NCI-H2171 (cell line): Measurements from ENCODE around the gene HDGFL2.
"Not testable (repeated sequence)": the region's sequence is repeated elsewhere in the genome, so short reads cannot be mapped to it uniquely, and the experiment has no call there.

ENCODE experiments used
- DNase-seq: peaks from one replicate; lab custom pipeline; 2025; lab: John Stamatoyannopoulos, UW

Gene HDGFL2

DNA sequence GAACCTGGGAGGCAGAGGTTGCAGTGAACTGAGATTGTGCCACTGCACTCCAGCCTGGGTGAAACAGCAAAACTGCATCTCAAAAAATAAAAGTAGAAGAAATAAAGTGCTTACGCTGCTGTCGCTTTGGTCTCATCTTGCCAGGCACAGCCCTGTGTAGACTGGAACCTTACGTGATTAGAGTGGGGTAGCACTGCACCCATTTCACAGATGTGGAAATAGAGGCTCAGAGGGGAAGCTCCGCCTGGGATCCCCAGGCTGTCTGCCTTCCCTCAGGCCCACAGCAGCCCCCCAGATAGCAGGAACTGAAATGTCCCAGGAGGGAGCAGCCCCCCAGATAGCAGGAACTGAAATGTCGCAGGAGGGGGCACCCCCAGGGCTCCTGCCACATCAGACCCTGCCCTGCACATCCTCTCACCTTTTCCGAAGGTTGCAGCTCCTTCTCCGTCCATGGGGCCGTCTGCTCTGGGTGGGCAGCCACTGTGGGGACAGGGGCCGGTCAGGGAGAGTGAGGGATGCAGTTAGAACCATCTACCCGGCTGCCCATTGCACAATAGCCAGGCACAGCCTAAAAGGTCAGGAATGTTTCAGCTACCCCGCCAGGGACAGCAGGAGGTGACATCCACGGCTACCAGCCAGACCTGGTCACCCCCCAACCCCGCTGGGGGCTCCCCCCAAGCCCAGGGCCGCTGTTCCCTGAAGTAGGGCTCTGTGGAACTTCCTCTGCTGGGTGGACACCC lies 44.3 kb downstream of the HDGFL2 start:
- no peak for DNase-seq

DNA sequence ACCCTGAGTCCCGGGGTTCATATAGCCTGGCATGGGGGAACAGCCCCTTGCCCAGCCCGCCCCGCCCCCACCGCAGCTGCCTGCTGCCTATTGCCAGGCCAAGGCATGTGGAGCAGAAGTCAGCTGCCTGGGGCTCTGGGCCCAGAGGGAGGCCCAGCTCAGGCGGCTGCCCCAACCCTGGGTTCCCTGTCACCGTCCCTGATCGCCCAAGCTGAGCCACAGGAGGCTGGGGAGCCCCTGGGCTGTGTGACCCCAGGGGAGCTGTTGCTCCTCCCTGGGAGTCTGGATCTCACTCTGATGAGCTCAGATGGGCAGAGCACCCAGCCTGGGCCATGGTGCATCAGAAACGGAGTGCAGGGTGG lies 44.8 kb downstream of the HDGFL2 start:
- no peak for DNase-seq

DNA sequence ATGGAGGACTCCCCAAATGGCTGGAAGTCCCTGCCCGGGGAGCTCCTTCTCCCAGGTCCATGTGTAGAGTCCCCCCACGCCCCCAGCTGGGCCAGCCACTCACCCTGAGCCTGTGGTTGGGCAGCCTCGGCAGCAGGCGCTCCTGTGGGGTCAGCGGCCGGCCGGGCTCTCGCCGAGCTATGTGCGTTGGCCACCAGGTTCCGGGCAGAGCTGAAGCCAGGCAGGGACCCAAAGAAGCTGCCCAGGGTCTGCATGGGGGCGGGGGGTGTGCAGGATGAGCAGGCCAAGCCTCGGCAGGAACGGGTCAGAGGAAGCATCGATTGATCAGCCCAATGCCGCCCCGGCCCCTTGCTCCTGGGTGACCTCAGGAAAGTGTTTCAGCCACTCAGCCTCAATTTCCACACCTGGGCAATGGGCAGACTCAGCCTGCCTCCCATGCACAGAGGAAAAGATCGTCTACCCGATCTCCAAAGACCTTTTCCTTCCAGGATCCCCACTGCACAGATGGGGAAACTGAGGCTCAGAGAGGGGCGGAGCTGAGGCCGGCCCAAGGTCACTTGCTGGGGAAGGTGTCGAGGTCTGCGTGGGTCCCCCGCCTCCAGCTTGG lies 45.5 kb downstream of the HDGFL2 start:
- DNase-seq = no peak

DNA sequence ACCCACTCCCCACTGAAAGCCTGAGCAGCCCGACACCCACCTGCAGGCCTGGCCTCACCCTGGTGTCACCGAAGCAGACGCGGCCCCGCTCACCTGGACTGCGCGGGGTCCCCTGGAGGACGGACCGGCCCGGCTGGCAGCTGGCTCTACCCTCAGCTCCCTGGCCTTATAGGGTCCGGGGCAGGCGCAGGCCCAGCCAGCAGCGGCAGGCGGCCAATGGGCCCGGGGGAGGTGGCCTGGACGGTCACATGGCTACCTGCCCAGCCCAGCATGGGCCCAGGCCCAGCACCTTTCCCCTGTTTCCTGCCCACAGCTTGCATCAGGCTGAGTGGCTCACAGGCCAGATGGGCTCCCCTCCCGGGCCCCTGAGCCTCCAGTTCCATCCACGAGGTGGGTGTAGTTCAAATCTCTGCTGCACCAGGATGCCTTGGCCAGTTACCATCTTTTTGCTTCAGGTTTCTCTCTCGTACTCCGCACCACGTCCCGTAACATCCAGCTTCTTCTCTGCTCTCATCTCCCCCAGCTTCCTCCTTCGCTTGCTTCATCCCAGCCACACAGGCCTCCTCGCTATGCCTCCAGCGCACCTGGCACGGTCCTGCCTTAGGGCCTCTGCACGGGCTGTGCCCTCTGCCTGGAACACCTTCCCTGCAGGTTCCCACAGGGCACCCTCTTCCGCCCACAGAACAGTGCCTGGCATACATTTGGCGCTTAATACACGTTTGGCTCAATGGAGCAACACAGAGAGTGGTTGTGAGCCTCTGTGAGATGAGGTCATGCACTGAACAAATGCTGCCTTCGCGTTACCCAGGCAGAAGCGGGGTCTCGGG lies 46.5 kb downstream of the HDGFL2 start, which contains the start of gene PLIN4:
PLIN4 (minus strand) TSS at position 142 of the 827 bp plus-strand sequence. CDS start 214 bp downstream, outside the sequence.
- DNase-seq = no peak

DNA sequence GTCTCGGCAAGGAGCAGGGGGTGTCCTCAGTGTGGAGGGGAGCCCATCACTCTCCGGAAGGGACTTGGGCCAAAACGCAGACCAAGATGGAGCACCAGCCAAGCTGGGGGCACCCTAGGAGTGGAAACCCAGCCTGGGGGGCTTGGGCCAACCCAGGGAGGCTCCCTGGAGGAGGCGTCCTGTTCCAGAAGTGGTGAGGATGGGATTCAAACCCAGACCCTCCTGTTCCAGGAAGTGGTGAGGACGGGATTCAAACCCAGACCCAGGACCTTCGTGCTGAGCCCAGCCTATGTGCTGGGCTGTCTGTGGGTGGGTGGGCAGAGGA lies 47.0 kb downstream of the HDGFL2 start:
- no peak for DNase-seq

DNA sequence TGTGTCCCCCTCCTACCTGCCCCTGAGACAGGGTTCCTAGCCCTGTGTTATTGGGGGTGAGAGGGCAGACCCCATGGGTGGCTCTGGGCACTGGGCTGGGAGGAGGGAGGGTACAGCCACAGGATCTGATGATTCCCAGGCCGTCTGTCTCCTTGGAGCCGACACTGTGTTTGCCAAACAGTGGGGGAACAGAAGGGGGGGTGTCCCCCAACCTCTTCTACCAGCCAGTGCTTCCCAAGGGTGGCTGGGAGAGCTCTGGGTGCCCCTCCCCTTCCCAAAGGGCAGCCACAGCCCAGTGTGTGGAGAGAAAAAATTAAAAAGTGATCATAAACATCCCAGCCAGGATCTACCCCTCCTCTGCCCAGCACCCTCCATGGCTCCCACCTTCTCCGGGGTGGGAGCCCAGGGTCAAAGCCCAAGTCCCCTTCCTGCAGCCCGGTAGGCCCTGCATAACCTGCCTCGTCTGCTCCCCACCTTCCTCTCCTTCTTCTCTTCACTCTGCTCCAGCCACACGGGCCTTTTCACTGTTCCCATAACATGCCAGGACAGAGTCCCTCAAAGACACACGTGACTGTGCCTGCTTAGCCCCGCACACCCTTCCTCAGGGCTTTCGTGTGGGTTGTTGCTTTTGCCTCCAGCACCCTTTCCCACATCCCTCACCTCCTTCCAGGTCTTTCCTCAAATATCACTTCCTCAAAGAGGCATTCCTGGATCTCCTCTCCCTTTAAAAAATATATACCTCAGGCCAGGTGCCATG lies 47.6 kb downstream of the HDGFL2 start:
- no peak for DNase-seq

DNA sequence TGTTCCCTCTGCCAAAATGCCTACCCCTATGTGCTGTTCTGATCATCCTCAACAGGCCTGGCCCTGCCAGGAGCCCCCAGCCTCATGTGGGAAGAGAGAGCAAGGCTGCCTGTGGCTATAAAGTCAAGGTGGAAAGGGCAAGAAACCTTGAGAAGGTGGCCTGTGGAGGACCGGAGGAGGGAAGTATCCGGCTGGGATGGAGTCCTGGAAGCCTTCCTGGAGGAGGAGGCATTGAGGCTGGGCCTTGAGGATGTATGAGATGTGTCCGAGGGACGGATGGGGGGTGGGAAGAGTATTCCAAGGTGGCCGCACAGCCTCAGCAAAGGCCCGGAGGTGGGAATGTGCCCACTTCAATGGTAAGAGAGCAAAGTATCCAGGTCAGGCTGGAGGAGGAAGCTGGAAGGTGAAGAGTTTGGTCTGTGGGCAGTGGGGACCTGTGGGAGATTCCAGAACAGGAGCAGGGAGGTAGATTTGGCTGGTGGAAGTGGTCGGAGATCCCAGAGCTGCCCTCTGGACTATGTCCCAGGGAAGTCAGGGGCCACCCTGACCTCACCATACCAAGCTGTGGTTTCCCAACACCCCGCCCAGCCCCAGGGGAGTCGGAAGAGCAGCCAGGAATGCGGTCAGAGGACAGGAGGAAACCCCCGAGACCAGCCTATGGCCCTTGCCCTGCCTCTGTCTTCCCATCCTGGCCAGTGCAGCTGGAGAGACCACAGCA lies 49.2 kb downstream of the HDGFL2 start:
- DNase-seq = no peak

DNA sequence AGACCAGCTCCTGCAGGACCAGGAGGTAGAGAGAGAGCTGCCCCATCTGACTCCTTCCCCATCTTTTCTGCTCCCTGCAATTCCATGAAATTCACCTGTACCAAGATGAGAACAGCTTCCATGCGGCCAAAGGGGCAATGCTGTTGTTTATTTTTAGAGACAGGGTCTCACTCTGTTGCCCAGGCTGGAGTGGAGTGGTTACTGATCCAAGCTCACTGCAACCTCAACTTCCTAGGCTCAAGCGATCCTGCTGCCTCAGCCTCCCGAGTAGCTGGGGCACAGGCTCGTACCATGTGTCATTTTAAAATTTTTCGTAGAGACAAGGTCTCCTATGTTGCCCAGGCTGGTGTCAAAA lies 49.8 kb downstream of the HDGFL2 start:
- DNase-seq = no peak

DNA sequence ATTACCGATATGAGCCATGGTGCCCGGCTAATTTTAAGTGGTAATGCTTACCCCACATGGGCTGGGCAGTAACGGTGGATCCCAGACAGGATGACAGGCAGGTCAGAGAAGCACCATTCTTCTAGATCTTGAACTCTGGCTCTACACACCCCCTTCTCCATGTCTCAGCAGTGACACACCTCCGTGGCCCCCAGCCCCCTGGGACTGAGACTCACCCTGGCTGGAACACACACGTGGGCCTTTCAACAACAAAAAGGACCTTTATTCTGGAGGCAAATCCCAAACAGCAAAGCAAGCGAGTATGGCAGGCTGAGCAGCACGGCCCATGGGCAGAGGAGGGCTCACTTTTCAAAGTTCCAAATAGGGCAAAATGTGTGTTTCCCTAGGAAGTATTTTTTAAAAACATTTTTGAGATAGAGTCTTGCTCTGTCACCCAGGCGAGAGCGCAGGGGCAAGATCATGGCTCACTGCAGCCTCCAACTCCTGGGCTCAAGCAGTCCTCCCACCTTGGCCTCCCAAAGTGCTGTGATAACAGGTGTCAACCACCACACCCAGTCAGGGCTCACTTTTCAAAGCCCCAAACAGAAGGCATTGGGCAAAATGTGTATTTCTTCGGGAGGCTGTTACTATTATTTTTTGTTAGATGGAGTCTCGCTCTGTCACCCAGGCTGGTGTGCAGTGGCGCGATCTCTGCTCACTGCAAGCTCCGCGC lies 50.4 kb downstream of the HDGFL2 start:
- no peak for DNase-seq

DNA sequence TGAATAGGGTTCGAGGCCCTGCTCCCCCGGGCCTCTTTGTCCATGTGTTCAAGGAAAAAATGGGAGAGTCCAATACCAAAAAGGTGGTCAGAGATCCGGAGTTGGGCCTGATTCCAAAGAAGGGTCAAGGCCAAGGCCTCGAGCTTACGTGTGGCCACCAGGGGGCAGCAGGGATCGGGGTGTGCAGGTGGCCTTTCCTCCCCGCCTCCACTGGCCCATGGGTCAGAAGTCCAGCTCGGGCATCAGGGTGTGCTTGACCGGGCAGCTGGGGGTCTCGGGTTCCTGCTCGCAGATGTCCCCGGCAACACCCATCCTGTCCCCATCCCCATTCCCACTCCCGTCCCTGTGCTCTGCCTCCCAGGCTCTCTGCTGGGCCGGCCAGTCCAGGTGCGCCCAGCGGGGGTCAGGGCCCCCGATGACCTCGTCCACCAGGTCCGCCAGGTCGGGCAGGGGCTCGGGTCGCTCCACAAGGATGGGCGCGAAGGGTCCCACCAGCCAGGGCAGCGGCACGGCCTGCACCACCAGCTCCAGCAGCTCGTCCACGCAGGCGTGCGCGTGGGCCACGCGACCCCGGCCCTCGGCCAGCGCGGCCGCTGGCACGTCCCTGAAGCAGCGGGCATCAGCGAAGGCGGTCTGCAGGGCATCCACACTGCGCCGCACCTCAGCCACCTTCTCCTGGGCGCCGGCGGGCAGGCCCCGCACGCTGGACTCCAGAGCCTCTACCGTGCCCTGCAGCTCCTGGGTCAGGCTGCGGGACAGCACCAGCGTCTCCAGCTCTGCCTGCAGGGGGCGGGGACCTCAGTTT lies 51.4 kb downstream of the HDGFL2 start:
- no peak for DNase-seq

DNA sequence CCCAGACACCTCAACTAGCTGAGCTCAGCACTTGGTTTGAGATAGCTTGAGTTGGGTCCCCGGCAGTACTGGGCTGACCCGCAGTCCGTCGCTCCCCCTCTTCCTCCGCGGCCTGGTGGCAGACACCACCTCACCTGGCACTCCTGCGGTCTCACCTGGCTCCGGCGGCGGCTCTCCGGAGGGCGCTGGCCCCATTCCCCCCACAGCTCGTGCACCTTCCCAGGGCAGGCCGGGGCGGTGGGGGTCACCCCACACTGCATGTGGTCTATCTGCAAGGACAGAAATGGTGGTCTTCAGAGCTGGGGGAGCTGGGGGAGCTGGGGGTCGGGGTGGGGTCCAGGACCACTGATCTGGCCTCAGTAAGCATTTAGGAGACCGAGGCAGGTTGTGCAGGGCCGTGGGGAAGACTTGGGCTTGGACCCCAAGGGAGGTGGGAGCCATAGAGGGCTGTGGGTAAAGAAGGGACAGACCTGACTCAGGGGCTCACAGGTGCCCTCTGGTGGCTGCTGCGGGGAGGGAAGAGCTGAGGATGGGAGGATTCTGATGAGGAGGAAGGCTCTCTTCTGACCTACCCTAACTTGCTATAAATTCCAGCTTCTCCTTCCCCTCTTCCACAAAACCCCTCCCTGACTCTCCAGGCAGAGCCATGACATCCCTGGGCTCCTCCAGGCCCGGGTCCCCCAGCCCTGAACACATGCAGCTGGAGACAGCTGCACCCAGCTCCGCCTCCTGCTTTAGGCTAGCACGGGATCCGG lies 52.9 kb downstream of the HDGFL2 start:
- DNase-seq = peak; percentile 27

DNA sequence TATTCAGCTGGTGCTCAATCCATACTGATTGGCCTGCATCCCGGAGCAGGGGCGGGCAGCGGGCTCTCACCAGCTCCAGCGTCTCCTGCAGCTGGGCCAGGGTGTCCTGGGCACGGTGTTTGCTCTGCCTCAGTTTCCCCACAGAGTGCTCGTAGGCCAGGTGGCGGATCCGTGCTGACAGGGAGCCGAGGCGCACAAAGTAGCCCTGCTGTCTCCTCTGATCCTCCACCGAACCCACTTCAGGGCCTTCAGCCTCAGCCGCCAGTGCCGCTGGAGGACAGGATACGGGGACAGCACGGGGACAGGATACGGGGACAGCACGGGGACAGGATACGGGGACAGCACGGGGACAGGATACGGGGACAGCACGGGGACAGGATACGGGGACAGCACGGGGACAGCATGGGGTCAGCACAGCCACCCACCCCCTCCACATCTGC lies 53.5 kb downstream of the HDGFL2 start:
- no peak for DNase-seq

DNA sequence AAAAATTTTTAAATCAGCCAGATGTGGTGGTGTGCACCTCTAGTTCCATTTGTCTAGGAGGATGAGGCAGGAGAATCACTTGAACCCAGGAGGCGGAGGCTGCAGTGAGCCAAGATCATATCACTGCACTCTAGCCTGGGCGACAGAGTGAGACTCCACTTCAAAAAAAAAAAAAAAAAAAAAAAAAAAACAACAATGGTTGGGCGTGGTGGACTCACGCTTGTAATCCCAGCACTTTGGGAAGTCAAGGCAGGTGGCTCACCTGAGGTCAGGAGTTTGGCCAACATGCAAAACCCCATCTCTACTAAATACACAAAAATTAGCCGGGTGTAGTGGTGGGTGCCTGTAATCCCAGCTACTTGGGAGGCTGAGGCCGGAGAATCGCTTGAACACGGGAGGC lies 55.3 kb downstream of the HDGFL2 start:
- DNase-seq = not testable (repeated sequence)

DNA sequence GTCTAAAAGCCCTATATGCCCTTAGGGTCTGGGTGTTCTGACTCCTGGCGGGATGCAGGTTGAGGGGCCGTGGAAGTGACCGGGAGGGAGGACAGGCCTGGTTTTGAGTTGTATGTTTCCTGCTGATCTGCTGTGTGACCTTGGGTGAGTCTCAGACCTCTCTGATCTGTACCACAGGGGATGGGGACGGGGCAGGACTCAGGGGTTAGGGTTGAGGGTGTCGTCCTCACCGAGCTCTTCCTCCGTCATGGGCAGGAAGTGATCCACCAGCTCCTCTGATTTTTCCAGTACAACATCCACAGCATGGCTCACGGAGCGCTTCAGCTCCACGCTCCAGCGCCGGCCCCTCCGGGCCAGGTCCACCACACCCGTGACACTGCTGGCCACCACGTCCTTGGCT lies 56.7 kb downstream of the HDGFL2 start:
- no peak for DNase-seq

DNA sequence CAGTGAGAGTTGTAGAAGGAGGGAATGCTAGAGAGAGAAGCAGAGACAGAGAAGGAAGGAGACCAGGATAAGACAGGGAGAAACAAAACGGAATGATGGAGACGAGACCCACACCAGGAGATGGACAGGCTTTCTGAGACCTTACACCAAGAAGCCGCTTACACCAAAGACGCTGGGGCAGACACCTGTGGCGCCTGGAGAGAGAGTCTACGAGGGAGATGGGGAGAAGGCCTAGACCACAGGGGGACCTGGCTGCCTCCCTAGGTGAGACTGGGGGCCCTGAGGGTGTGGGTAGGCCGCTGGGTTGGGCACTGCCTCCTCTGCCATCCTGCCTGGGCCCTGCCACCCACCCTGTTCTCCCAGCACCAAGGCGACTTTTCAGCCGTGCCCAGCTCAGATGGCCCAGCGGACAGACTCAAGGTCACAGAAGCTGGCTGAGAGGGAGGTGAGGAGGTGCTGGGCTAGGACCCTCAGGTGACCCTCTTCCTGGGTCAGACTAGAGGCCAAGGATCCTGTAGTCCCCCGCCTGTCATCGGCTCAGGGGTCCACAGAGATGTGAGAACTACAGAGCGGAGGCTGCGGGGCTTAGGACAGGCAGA lies 57.9 kb downstream of the HDGFL2 start:
- DNase-seq = no peak

DNA sequence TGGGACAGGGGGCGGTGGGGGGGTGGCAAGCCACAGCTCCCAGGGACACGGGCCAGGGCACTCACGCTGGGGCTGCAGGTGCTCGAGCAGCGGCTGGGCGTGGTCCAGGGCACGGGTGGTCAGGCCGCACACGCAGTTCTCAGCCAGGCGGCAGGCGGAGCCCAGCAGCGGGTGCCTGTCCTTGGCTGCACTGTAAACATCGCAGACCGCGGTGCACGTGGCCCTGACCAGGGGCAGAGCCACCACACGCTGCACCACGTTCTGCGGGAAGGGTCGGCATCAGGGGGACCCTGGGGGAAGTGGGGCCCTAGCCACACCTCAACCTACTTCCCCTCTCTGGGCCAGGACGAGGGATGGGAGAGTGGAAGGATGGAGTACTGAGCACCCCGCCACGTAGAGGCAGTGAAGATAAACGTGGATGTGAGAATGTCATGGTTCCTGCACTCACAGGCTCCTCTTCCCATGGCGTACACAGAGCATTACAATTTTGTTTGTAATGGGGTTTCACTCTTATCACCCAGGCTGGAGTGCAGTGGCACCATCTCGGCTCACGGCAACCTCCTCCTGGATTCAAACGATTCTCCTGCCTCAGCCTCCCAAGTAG lies 59.6 kb downstream of the HDGFL2 start:
- DNase-seq = no peak

DNA sequence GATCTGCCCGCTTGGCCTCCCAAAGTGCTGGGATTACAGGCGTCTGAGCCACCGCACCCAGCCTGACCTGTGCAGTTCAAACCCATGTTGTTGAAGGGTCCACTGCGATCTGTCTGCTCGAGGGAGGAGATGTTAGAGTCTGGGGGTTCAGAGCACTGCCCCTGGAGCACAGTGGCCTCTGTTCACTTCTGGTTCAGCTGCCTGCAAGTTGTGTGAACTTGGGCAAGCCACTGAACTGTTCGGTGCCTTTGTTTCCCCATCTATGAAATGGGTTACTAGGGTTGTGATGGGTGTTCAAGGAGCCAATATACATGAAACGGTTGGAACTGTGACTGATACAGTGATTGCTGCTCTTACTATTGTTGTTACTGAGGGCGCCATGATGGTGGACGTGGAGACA lies 61.2 kb downstream of the HDGFL2 start:
- DNase-seq = no peak

DNA sequence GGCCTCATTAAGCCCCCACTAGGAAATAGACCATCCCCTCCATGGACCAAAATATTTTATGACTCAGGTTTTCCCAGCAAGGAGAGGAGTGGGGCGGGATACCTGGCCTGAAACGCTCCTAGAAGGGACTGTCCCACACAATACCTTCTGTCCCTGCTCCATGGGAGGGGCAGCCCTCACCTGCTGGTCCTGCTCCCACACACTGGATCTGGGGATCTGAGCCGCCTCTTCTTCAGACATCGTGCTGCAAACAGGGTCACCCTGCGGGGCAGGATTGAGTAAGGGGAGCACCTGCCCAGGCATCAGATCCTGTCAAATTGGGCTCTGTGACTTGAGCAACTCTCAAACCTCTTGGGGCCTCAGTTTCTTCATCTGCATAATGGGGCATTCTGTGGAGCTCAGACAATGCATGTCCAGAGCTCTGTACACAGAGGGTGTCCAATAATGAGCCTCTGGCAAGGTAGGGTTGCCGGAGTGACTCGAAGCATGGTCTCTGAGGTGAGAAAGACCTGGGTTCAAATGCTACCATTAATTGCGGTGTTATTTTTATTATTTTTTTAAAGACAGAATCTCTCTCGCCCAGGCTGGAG lies 61.8 kb downstream of the HDGFL2 start:
- DNase-seq = no peak
